T-helper 17 cell (primary cell): Measurements from ENCODE around the gene E2F2. TPM values are rescaled to one million over a fixed set of nuclear protein-coding genes. Genes with fewer than 3 reads are reported as not detected.

Experiments used
- ATAC-seq: fragments of 150-1000 bp; cut with Tn5 transposase; 2 replicates; pipeline ENCODE4 v1.10.0; 2021; ENCODE audit warnings: mild to moderate bottlenecking, moderate library complexity
- DNase-seq, 3 donors: peaks; one replicate each; pipeline versions ENCODE4 v3.0.0 to v3.0.0-alpha.2; 2020 to 2021
- H3K9me3 ChIP-seq: one replicate; pipeline ENCODE4 v1.7.0; 2013; ENCODE audit warnings: low read length, mild to moderate bottlenecking; ENCODE audit not compliant: control insufficient read depth, poor library complexity, severe bottlenecking
- H3K27ac Mint-ChIP-seq: one replicate; pipeline ENCODE4 v1.8.0; 2022; ENCODE audit warnings: mild to moderate bottlenecking, moderate library complexity, mixed read lengths
- H3K27me3 Mint-ChIP-seq: one replicate; pipeline ENCODE4 v1.8.0; 2022; ENCODE audit warnings: mixed read lengths
- H3K36me3 Mint-ChIP-seq: one replicate; pipeline ENCODE4 v1.8.0; 2022; ENCODE audit warnings: low read depth, mixed read lengths
- H3K4me1 Mint-ChIP-seq: one replicate; pipeline ENCODE4 v1.8.0; 2022; ENCODE audit warnings: mild to moderate bottlenecking, mixed read lengths
- H3K4me3 Mint-ChIP-seq: one replicate; pipeline ENCODE4 v1.8.0; 2022; ENCODE audit warnings: mild to moderate bottlenecking, moderate library complexity, mixed read lengths
- total RNA-seq, 4 donors: library from RNA in 2 of 4; stranded (reverse) in 2 of 4; gene quantifications; one replicate each; pipeline ENCODE4 v1.2.3 and lab custom pipeline; 2022 to 2026

Gene E2F2
- total RNA-seq, 2 donors from 2014 or later, result 5.4 TPM

- DNase-seq (peak; percentile 73 to 88 (median 84)), ATAC-seq (peak; percentile 71)
- Mint-ChIP-seq H3K4me3 (peak within 1 kb of the TSS; percentile 94), H3K4me1 (peaks cover 44% of the 10 kb centered on the region), H3K36me3 (no peaks in the 10 kb centered on the region), H3K27ac (peak within 1 kb of the TSS; percentile 90), H3K27me3 (no peaks in the 10 kb centered on the region)
- H3K9me3 ChIP-seq, result no peaks in the 10 kb centered on the region
Observed at GRCh38 chr1:23559136-23559984, 28.3 kb upstream of the E2F2 start, which contains the start of gene ID3. ID3 (minus strand) TSS chr1:23559501; CDS start chr1:23559426, 75 bp downstream.

GRCh38 chr1:23558872-23559135 is 27.8 kb upstream of the E2F2 start:
- peak overlapping the region; percentile 94 for H3K4me3 Mint-ChIP-seq
- DNase-seq (no peak), ATAC-seq (no peak)
- peaks cover 49% of the 10 kb centered on the region for H3K4me1 Mint-ChIP-seq
- H3K27ac Mint-ChIP-seq, result peak overlapping the region; percentile 90
- H3K27me3 Mint-ChIP-seq, result no peaks in the 10 kb centered on the region
- H3K9me3 ChIP-seq, result no peaks in the 10 kb centered on the region
- no peaks in the 10 kb centered on the region for H3K36me3 Mint-ChIP-seq

- H3K27ac Mint-ChIP-seq, result peak overlapping the region; percentile 90
- DNase-seq (peak in 2 of 3 donors; percentile 26), ATAC-seq (no peak)
- H3K9me3 ChIP-seq, result no peaks in the 10 kb centered on the region
- H3K36me3 Mint-ChIP-seq, result no peaks in the 10 kb centered on the region
- H3K4me1 Mint-ChIP-seq, result peaks cover 53% of the 10 kb centered on the region
- peak overlapping the region; percentile 94 for H3K4me3 Mint-ChIP-seq
- no peaks in the 10 kb centered on the region for H3K27me3 Mint-ChIP-seq
Observed at GRCh38 chr1:23558140-23558871, 27.3 kb upstream of the E2F2 start.

GRCh38 chr1:23557471-23558124 is 26.6 kb upstream of the E2F2 start:
- no peaks in the 10 kb centered on the region for H3K27me3 Mint-ChIP-seq
- DNase-seq (no peak), ATAC-seq (no peak)
- peak overlapping the region; percentile 94 for H3K4me3 Mint-ChIP-seq
- H3K36me3 Mint-ChIP-seq, result no peaks in the 10 kb centered on the region
- peak overlapping the region; percentile 90 for H3K27ac Mint-ChIP-seq
- no peaks in the 10 kb centered on the region for H3K9me3 ChIP-seq
- H3K4me1 Mint-ChIP-seq, result peaks cover 53% of the 10 kb centered on the region

GRCh38 chr1:23556635-23557470 is 25.8 kb upstream of the E2F2 start:
- Mint-ChIP-seq H3K4me1 (peaks cover 53% of the 10 kb centered on the region), H3K27ac (peak overlapping the region; percentile 90), H3K4me3 (peak overlapping the region; percentile 94), H3K36me3 (no peaks in the 10 kb centered on the region), H3K27me3 (no peaks in the 10 kb centered on the region)
- ATAC-seq, result no peak
- H3K9me3 ChIP-seq, result no peaks in the 10 kb centered on the region
- no peak for DNase-seq

GRCh38 chr1:23555986-23556634 is 25.1 kb upstream of the E2F2 start:
- Mint-ChIP-seq H3K27ac (peak overlapping the region; percentile 90), H3K4me1 (peaks cover 50% of the 10 kb centered on the region), H3K4me3 (peak overlapping the region; percentile 94), H3K27me3 (no peaks in the 10 kb centered on the region), H3K36me3 (no peaks in the 10 kb centered on the region)
- ATAC-seq, result no peak
- DNase-seq, result no peak
- H3K9me3 ChIP-seq, result no peaks in the 10 kb centered on the region

- no peaks in the 10 kb centered on the region for H3K27me3 Mint-ChIP-seq
- peak; percentile 10 for ATAC-seq
- no peaks in the 10 kb centered on the region for H3K36me3 Mint-ChIP-seq
- DNase-seq, result no peak
- H3K9me3 ChIP-seq, result no peaks in the 10 kb centered on the region
- peak overlapping the region; percentile 90 for H3K27ac Mint-ChIP-seq
- H3K4me3 Mint-ChIP-seq, result peak overlapping the region; percentile 94
- H3K4me1 Mint-ChIP-seq, result peaks cover 46% of the 10 kb centered on the region
Observed at GRCh38 chr1:23555270-23555985, 24.4 kb upstream of the E2F2 start.

- Mint-ChIP-seq H3K27me3 (no peaks in the 10 kb centered on the region), H3K27ac (peak overlapping the region; percentile 93), H3K4me1 (peaks cover 41% of the 10 kb centered on the region), H3K4me3 (peak overlapping the region; percentile 94), H3K36me3 (no peaks in the 10 kb centered on the region)
- H3K9me3 ChIP-seq, result no peaks in the 10 kb centered on the region
- DNase-seq (peak; percentile 75 to 89 (median 86)), ATAC-seq (peak; percentile 84)
Observed at GRCh38 chr1:23554481-23555269, 23.6 kb upstream of the E2F2 start.

- no peaks in the 10 kb centered on the region for H3K9me3 ChIP-seq
- no peak for DNase-seq
- Mint-ChIP-seq H3K36me3 (no peaks in the 10 kb centered on the region), H3K27ac (peak overlapping the region; percentile 93), H3K4me1 (peaks cover 39% of the 10 kb centered on the region), H3K27me3 (no peaks in the 10 kb centered on the region), H3K4me3 (peak overlapping the region; percentile 90)
- ATAC-seq, result no peak
Observed at GRCh38 chr1:23554127-23554480, 23.1 kb upstream of the E2F2 start.

GRCh38 chr1:23553231-23554126 is 22.4 kb upstream of the E2F2 start:
- peaks cover 35% of the 10 kb centered on the region for H3K4me1 Mint-ChIP-seq
- H3K4me3 Mint-ChIP-seq, result peak overlapping the region; percentile 90
- peak overlapping the region; percentile 93 for H3K27ac Mint-ChIP-seq
- DNase-seq (no peak), ATAC-seq (no peak)
- H3K27me3 Mint-ChIP-seq, result no peaks in the 10 kb centered on the region
- no peaks in the 10 kb centered on the region for H3K36me3 Mint-ChIP-seq
- no peaks in the 10 kb centered on the region for H3K9me3 ChIP-seq

GRCh38 chr1:23551849-23552248 is 20.8 kb upstream of the E2F2 start:
- H3K9me3 ChIP-seq, result no peaks in the 10 kb centered on the region
- peaks cover 26% of the 10 kb centered on the region for H3K4me1 Mint-ChIP-seq
- H3K27me3 Mint-ChIP-seq, result no peaks in the 10 kb centered on the region
- no peak overlapping the region for H3K27ac Mint-ChIP-seq
- H3K36me3 Mint-ChIP-seq, result no peaks in the 10 kb centered on the region
- no peak overlapping the region for H3K4me3 Mint-ChIP-seq
- DNase-seq (no peak), ATAC-seq (no peak)
